Right forelimb (tissue), 1 donor: ENCODE measurements around the gene CCR7.

Experiments
- DNase-seq: peaks from one replicate; pipeline ENCODE4 v3.0.0-alpha.2; 2018

The CCR7 gene

GRCh38 chr17:40533896-40534295, 31.4 kb downstream of the CCR7 start:
- no peak for DNase-seq

DNA sequence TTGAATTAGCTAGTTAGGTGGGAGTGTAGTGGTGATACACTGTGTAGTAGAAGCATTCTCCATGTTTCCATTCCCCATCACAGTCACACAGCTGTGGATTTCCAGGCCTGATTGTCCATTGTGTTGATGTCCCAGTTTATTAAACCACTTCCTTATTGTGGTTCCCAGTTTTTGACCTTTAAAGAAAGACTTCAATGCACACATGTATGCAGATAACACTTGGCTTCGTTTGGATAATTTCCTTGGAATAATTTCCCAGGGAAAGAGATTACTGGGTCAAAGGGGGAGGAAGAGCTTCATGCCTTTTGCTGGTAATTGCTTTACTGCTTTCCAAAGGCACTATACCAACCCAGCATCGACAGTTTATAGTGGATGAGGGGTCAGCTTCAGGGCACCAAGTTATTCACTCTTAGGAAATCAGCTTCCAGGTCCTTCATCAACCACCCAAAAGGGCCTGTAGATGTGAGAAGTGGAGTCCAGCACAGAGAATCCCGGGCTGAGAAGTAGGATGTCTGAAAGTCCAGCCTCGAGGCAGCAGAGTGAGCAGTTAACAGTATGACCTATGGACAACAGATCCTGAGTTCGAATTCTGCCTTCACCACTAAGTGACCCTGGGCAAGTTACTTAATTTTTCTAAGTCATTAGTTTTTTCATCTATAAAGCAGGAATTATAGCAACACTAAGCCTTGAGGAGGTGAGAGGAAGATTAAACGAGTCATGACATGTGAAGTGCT, 32.6 kb downstream of the CCR7 start:
- DNase-seq, result peak; percentile 44

DNA sequence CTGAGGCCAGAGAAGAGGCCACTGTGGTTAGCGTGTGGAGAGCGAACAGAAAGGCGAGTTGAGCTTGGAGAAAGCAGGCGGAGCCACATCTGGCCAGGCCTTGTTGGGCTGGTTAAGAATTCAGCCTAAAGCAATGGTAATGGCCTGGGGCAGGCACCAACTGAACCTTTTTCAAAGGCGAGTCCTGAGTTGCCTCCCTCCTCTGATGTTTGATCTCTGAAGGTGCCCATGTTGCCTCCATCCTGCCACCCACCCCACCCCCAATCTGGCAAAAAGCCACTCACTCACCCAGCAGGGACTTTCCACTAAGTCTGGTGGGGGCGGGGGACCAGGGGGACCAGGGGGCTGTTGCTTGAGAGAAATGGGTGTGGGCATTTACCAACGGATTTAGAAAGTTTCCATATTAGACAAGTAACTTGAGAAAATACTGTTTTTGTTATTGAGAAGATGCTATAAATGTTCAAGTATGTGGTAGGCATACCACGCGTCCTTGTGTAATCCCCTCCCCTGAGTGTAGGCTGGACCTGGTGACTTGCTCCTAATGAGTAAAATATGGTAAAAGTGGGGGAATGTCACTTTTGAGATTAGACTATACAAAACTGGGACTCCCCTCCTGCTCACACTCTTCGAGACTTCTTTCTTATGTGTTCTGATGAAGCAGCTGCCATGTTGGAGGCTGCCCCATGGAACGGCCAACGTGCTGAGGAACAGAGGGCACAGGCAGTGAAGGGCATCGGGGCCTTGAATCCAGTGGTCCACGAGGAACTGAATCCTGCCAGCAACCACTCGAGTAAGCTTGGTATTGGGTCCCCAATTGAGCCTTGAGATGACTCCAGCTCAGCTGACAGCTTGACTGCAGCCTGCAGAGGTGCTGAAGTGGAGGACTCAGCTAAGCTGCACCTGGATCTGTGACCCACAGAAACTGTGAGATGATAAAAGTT, 34.0 kb downstream of the CCR7 start:
- no peak for DNase-seq

DNA sequence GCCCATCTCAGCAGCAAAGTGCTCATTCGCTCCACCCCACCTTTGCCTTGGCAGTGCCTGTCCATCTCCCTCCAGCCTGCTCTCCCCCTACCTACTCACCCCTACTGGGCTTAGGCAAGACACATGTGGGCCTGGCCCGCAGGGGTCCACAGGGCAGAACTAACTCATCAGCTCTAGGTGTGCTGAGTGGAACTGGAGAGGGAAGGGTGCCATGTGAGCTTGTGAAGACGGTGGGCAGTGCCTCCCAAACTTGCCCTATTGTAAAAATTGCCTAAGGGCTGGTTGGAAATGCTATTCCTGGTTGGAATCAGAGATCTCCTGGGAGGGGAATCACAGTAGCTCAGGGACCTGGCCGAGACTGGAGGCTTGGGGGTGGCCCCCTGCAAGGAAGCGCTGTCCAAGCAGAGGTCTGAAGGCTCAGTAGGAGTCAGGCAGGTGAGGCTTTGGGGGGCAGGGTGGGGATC, 34.7 kb downstream of the CCR7 start:
- DNase-seq, result no peak

DNA sequence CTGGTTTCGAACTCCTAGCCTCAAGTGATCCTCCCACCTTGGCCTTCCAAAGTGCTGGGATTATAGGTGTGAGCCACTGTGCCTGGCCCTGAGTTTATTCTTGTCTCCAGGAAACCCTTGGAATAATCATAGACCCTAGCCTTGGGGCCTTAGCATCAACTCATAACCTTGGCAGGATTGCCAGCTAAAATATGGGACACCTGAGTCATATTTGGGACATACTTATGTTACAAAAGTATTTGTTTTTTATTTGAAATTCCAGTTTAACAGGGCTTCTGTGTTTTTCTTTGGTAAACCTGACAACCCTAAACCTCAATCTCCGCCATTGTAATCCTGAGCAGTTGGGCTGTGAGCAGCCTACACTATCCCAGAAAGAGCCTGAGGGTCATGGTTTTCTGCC, 35.3 kb downstream of the CCR7 start:
- DNase-seq, result no peak

GRCh38 chr17:40528692-40529417, 36.4 kb downstream of the CCR7 start:
- no peak for DNase-seq

GRCh38 chr17:40526668-40527067, 38.6 kb downstream of the CCR7 start:
- no peak for DNase-seq

DNA sequence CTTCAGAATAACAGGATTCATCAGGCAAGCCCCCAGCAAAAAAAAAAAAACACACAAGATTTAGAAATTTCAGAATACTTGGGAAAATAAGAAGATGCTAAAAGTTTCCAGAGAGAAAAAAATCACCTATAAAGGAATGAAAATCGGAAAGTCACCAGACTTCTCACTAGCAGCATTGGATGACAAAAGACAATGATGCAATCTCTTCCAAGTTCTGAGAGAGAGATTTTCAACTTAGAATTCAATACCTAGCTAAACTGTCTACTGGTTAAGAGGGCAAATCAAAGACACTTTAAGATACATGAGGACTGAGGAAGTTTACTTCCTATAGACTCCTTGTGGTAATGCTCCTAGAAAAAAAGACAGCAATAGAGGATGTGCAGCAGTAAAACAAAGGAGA, 40.0 kb downstream of the CCR7 start:
- no peak for DNase-seq

- DNase-seq, result no peak
Observed at GRCh38 chr17:40524243-40524965, 40.9 kb downstream of the CCR7 start.

DNA sequence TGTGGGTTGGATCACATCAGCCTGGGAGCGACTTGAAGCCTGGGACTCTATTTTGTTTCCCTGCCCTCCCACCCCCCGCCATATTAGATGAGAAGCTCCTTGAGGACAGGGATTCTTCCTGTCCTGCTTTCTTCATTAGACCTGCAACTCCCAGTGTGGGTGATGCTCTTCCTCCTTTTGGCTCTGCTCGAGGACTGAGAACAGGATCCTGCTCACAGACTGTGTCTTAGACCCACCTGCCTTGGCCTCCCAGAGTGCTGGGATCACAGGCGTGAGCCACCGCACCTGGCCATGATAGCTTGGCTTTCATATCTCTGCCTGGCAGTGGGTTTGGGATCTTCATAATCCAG, 42.3 kb downstream of the CCR7 start:
- DNase-seq, result no peak

- DNase-seq, result no peak
Observed at GRCh38 chr17:40522250-40522960, 42.9 kb downstream of the CCR7 start.

- DNase-seq, result no peak
Observed at GRCh38 chr17:40520991-40521453, 44.2 kb downstream of the CCR7 start.

GRCh38 chr17:40519089-40519775, 46.0 kb downstream of the CCR7 start:
- no peak for DNase-seq

- DNase-seq, result no peak
Observed at GRCh38 chr17:40518401-40519088, 46.7 kb downstream of the CCR7 start.

DNA sequence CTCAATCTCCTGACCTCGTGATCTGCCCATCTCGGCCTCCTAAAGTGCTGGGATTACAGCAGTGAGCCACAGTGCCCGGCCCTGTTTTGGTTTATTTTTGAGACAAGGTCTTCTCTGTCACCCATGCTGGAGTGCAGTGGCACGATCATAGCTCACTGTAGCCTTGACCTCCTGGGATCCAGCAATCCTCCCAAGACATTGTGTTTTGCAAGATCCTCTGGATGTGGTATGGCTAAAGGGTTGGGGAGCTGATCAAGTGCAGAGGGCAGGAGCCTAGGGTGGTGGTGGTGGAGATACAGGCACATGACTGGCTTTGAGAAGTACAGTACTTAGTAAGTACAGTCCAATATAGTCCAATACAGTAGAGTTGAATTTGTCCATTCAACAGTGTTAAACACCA, 47.3 kb downstream of the CCR7 start:
- DNase-seq, result no peak

GRCh38 chr17:40517286-40517662, 48.0 kb downstream of the CCR7 start:
- no peak for DNase-seq

- no peak for DNase-seq
Observed at GRCh38 chr17:40516581-40517285, 48.5 kb downstream of the CCR7 start.

DNA sequence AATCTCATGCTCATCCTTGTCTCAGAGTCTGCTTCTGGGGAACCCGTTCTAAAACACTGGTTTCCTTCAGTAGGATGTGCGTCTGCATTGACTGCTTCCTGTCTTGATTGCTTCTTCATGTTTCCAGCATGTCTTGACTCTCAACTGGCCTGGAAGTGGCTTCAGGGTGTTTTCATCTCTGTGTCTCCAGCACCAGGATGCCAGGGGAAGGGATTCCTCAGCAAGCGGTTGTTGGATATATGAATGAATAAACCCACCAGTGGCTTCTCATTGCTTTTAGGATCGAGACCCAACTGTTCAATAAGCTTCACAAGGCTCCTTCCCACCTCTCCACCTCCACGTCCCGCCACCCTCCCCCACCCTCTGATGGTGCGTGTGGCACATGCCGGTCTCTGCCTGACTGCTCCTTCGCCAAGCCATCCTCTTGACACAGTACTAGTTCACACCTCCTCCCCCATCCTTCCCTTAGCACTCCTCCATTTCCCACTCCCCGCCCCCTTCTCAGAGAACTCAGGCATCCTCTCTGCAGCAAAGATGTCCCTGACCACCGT, 49.7 kb downstream of the CCR7 start:
- no peak for DNase-seq

DNA sequence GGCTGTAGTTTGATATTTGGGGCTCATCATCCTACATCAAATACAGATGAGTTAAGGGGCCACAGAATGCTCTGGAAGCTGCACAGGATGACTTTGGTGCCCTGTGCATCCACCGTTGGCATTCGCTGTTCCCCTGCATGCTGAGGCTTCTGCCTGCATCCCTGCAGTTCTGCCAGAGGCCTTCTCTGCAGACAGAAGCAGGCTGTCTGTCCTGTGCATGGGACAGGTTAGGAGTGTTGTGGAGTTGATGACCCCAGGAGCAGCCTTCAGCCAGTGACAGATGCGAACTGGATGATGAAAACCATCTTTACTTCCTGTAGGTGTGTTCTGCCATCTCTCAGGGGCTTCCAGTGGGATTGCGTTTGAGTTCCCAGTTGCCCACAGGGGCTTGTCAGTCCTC, 50.3 kb downstream of the CCR7 start:
- DNase-seq, result no peak
